Vagina (tissue), 2 donors: ENCODE measurements around the gene PUS1.

ENCODE experiments used
- POLR2A ChIP-seq, 2 donors: fragments of 450-650 bp; IDR thresholded peaks; one replicate each; pipeline ENCODE4 v1.6.1; 2017; ENCODE audit warnings: antibody characterized with exemption in 2 of 2, mild to moderate bottlenecking in 2 of 2, moderate library complexity in 2 of 2
- TF ChIP-seq, protein P1 (sequence below), 3 experiments: fragments of 450-650 bp in 2 of 3; fragments of 200-600 bp in 1 of 3; sonication (generic) in 1 of 3; IDR thresholded peaks; one replicate each; pipeline ENCODE4 v1.5.1; 2017 to 2019; ENCODE audit warnings: antibody characterized with exemption in 3 of 3, mild to moderate bottlenecking in 2 of 3, moderate library complexity in 2 of 3

DNA sequence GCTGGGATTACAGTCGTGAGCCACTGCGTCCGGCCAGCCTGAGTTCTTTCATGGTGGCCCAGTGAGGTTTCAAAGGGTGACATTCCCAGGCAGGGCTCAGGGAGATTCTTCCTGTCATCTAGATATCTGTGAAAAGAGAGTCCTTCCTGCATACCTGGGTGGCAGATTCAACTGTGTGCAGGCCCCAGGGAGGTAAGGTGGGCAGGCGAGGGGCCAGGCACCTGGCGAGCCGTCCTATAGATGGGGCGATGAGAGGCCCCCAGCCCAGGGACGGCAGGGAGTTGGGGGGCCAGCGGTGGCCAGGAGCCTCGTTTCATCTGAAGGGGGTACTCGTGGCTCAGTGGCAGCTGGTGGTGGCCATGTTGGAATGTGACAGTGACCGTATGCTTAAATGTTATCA, 13.6 kb downstream of the PUS1 start:
- no peak for TF ChIP-seq POLR2A (IDR thresholded peaks at IDR 0.05)
- TF ChIP-seq, protein P1, sequence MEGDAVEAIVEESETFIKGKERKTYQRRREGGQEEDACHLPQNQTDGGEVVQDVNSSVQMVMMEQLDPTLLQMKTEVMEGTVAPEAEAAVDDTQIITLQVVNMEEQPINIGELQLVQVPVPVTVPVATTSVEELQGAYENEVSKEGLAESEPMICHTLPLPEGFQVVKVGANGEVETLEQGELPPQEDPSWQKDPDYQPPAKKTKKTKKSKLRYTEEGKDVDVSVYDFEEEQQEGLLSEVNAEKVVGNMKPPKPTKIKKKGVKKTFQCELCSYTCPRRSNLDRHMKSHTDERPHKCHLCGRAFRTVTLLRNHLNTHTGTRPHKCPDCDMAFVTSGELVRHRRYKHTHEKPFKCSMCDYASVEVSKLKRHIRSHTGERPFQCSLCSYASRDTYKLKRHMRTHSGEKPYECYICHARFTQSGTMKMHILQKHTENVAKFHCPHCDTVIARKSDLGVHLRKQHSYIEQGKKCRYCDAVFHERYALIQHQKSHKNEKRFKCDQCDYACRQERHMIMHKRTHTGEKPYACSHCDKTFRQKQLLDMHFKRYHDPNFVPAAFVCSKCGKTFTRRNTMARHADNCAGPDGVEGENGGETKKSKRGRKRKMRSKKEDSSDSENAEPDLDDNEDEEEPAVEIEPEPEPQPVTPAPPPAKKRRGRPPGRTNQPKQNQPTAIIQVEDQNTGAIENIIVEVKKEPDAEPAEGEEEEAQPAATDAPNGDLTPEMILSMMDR (IDR thresholded peaks at IDR 0.05) = no peak
